ENCODE data around the gene AMD1.

DNA sequence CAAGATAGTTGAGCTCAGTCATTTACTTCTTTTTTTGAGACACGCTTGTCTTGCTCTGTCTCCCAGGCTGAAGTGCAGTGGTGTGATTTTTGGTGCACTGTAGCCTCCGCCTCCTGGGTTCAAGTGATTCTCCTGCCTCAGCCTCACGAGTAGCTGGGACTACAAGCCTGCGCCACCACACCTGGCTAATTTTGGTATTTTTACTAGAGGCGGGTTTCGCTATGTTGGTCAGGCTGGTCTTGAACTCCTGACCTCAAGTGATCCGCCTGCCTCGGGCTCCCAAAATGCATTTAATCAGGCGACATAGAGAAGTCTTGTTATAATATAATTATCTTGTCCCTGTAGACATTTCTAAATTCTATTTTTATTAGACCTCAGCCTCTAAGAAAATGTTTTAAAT is 6.1 kb downstream of the AMD1 start:
- TF ChIP-seq CEBPB (IDR thresholded peaks at IDR 0.05) (no peak), YY1 (IDR thresholded peaks at IDR 0.05; ENCODE audit: low read depth) (no peak), RAD21 (IDR thresholded peaks at IDR 0.05; ENCODE audit: low read depth) (no peak), EGR1 (IDR thresholded peaks at IDR 0.05) (no peak), EP300 (IDR thresholded peaks at IDR 0.05; ENCODE audit: borderline replicate concordance) (no peak), FOXM1 (IDR thresholded peaks at IDR 0.05; ENCODE audit: borderline replicate concordance, low read depth) (no peak), TAF1 (IDR thresholded peaks at IDR 0.05; ENCODE audit: low read depth) (no peak), TCF12 (IDR thresholded peaks at IDR 0.05; ENCODE audit: low read depth) (no peak), CREB1 (IDR thresholded peaks at IDR 0.05; ENCODE audit: low read depth) (no peak), ZBTB7A (IDR thresholded peaks at IDR 0.05; ENCODE audit: low read depth) (no peak), TEAD4 (IDR thresholded peaks at IDR 0.05) (no peak)
- TF ChIP-seq, protein P1, sequence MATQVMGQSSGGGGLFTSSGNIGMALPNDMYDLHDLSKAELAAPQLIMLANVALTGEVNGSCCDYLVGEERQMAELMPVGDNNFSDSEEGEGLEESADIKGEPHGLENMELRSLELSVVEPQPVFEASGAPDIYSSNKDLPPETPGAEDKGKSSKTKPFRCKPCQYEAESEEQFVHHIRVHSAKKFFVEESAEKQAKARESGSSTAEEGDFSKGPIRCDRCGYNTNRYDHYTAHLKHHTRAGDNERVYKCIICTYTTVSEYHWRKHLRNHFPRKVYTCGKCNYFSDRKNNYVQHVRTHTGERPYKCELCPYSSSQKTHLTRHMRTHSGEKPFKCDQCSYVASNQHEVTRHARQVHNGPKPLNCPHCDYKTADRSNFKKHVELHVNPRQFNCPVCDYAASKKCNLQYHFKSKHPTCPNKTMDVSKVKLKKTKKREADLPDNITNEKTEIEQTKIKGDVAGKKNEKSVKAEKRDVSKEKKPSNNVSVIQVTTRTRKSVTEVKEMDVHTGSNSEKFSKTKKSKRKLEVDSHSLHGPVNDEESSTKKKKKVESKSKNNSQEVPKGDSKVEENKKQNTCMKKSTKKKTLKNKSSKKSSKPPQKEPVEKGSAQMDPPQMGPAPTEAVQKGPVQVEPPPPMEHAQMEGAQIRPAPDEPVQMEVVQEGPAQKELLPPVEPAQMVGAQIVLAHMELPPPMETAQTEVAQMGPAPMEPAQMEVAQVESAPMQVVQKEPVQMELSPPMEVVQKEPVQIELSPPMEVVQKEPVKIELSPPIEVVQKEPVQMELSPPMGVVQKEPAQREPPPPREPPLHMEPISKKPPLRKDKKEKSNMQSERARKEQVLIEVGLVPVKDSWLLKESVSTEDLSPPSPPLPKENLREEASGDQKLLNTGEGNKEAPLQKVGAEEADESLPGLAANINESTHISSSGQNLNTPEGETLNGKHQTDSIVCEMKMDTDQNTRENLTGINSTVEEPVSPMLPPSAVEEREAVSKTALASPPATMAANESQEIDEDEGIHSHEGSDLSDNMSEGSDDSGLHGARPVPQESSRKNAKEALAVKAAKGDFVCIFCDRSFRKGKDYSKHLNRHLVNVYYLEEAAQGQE (IDR thresholded peaks at IDR 0.05; ENCODE audit: low read depth), result no peak
- TF ChIP-seq, protein P2, sequence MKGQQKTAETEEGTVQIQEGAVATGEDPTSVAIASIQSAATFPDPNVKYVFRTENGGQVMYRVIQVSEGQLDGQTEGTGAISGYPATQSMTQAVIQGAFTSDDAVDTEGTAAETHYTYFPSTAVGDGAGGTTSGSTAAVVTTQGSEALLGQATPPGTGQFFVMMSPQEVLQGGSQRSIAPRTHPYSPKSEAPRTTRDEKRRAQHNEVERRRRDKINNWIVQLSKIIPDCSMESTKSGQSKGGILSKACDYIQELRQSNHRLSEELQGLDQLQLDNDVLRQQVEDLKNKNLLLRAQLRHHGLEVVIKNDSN (IDR thresholded peaks at IDR 0.05), result no peak
- TF ChIP-seq, protein P3, sequence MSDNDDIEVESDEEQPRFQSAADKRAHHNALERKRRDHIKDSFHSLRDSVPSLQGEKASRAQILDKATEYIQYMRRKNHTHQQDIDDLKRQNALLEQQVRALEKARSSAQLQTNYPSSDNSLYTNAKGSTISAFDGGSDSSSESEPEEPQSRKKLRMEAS (IDR thresholded peaks at IDR 0.05), result no peak
